ENCODE data around the gene TMEM135.
A peak's percentile ranks its signal among the peaks of the same experiment; 100 is the strongest.
"Not testable (repeated sequence)": the region's sequence is repeated elsewhere in the genome, so short reads cannot be mapped to it uniquely, and the experiment has no call there.

The TMEM135 gene

DNA sequence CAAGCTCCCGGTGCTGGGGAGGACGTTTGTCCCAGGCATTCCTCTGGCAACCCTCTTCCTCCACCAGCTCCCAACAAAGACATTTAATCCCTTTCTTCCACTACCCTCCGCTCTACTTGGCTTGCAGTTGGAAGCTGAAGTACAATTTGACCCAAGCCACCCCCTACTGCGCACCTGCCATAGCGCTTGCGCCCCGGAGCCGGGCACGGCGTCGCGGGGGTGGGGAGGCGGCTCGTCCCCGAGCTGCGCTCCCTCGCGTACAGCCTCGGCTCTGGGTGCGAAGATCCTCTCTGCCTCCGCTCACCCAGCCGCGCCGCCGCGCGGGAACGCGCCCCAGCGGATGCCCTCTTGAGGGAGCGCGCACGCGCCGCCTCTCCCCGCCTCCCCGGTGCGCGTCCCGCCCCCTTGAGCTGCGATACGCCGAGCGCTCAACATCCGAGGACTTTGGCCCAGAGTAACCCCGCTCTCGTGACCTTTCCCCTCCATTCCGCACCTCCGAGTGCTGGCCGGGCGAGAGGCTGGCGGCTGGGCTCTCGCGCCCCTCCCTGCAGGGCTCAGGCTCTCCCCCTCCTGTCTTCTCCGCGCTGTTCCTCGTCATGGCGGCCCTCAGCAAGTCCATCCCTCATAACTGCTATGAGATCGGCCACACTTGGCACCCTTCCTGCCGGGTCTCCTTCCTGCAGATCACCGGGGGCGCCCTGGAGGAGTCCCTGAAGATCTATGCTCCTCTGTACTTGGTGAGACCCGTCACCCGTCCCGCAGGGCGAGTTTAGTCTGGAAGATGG, at the start of gene TMEM135:
TSS of gene TMEM135 (plus strand) at position 485 of the 785 bp plus-strand sequence. CDS start at position 597, 112 bp downstream.
- DNase-seq (ENCODE audit: low spot score) = peak; percentile 97

DNA sequence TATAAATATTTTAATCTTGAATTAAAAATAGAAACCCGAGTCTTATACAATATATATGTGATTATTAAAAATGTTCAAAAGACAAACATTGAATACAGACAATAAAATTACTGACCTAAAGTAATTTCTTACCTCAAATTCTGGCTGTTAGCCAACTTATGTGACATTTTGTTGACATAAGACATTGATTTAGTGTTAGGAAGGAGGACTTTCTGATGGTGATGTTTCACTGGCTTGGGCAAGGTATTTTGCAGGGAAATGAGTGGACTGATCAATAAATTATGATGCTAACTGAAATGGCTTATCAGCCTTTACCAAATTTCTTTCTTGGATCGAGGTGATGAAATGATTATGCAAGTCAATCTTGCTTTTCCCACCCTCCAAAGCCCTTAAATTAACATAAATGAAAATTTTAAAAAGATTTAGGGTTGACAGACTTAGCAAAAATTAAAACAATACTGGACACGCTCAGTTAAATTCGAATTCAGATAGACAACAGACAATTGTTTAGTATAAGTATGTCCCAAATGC, 49.3 kb upstream of the TMEM135 start:
- no peak for DNase-seq (ENCODE audit: low spot score)

DNA sequence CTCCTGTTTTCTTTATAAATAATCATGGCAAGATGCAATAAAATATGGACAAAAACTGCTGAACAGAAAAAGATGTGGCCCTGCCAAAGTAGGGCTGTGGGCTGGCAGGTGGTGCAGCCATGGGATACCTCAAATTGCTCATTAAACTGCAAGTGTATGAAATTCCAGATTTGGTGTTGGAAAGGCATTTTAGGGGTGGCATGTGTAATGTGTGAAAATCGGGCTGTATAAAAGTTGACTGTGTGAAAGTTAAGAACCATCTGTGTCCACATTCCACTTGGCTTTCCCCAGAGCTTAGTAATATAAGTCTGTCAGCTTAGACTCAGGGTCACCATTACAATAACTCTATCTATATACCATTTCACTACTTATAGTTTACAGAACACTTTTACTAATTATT, 47.7 kb upstream of the TMEM135 start:
- no peak for DNase-seq (ENCODE audit: low spot score)

DNA sequence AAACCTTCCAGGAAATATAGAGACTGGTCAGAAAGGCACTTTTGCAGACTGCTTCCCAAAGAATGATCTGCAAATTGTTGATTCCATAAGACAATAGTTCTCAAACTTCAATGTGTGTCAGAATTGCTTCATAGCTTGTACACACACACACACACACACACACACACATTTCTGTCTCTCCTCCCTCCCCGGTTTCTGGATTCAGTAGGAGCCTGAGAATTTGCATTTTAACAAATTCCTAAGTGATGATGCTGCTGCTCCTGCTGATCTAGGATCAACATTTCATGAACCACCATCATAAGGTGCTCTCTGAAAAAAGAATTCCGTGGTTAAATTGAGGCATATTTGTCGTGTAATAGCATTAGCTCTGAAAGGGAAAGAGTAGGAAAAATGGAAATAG, 47.2 kb upstream of the TMEM135 start:
- DNase-seq (ENCODE audit: low spot score) = no peak

DNA sequence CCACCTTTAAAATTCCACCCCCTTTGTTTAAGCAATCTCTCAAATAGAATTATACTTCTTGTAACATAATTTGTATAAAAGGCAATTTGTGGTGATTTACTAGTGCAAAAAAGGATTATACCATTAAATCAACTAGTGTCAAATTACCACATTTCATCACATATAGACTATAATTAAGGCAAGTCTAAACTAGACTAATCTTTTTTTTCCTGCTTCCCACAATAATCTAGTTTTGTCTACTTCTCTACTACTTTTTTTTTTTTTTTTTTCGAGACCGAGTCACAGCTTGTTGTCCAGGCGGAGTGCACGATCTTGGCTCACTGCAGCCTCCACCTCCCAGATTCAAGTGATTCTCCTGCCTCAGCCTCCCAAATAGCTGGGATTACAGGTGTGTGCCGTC, 46.4 kb upstream of the TMEM135 start:
- no peak for DNase-seq (ENCODE audit: low spot score)

DNA sequence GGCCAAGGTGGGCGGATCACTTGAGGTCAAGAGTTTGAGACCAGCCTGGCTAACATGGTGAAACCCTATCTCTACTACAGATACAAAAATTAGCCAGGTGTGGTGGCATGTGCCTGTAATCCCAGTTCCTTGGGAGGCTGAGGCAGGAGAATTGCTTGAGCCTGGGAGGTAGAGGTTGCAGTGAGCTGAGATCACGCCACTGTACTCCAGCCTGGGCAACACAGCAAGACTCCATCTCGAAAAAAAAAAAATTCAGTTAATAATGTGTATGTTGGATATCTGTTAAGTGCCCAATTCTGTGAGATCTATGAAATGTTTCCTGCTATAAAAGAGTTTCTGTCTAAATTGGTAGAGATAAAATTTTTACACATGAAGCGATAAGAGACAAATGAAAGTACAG, 45.4 kb upstream of the TMEM135 start:
- DNase-seq (ENCODE audit: low spot score) = not testable (repeated sequence)

DNA sequence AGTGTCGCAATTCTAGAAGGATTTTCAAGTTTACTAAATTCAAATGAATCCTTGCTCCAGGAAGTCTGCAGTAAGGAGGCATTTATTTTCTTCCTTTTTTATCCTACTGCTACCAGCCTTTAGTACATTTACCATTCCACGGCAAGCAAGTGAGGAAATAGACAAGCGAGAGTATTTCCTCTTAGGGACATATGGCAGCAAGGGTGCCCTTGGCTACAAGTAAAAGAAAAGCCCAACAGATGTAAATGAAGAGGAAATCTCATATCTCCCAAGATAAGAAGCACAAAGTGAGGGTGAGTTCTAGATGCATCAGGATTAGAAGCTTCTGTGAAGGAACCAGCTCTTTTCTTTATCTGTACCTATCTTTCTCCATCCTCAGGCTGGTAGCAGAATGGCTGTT, 44.7 kb upstream of the TMEM135 start:
- DNase-seq (ENCODE audit: low spot score) = no peak

DNA sequence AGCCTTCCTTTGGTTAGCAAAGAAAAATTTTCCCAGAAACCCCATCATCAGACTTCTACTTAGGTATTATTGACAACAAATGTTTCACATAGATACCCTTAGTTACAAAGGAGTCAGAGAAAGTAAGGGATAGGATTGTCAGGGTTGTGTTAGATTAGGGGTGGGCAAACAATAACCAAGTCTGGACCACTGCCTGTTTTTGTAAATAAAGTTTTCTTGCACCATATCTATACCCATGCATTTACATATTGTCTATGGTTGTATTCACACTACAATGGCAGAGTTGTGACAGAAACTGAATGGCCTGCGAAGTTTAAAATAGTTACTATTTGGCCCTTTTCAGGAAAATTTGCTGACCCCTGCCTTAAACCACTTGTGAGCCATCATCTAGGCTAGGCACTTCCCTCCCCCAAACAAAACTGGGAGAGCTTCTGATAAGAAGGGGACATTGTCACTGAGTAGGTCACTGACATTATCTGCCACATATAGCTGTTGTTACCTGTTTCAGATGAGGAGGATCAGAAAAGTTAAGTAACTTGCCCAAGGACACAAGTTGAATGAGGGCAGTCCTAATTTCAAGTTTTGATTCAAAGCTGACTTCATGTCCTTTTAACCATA, 40.7 kb upstream of the TMEM135 start:
- no peak for DNase-seq (ENCODE audit: low spot score)

DNA sequence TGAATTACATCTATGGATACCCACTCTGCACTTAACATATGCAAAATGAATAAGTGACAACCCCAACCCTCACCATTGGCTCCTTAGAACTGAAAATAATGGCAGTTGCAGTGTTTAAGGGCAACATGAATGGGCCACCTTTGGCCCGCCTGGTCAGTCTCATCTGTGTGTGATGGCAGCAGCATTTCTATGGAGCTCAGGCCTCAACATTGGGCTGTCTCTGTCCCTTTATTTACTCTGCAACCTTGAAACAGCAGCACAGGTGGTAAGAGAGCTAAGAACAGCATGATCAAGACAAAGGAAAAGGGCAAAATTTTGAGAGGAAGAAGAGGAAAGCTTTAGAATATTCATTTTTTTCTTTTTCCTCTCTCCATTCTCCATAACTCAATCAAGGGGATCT, 38.3 kb upstream of the TMEM135 start:
- DNase-seq (ENCODE audit: low spot score) = no peak

DNA sequence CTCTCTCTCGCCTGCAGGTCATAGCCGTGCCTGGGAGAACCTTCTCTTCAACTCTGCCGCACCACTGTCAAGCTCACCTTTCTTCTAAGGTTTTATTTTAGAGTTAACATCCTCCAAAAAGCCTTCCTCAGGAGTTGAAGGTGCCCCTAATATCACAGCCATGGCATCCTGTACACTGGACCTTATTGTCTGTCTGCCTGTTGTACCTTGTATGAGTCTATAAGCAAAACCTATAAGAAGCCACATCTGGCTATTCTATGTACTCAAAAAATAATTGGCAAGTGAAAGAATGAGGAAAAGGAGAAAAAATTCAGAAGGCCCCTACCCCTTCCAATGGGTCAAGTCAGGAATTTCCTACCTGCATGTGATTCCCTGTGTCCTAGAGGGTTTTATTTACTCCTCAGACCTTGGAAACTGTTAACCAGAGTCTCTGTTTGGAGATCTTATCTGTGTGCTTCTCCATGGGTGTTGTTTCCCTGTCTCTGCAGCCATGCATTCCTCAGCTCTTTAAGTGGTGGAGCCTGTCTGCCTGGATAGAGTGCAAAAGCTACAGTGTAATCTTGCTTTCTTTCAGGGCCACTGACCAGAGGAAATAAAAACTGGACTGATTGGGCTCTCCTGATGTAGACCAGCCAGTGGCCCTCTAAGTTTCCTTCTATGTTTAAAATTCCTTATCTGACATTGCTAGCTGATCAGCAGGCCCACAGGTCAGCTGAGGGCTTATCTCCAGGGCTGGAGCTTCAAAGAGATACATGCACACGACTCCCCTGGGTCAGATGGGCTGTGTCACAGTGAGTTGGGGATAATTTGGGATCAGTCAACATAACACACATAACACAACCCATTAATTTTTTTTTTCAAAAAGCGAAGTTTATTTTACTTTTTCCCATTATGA, 37.6 kb upstream of the TMEM135 start:
- no peak for DNase-seq (ENCODE audit: low spot score)

DNA sequence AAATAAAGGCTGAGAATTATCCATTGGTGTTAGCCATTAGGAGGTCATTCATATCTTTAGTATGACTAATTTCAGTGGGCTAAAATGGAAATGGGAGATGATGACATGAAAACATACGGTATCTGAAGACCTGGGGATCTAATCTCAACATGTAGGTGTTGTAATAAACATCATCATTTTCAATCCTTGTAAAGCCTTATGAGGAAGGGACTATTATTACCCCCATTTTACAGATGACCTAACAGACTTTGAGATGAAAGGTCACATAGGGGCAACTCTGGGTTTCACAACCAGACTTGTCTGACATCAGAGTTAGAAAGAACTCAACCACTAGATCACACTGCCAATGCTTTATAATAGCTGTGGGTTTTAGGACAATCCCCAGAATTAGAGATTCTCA, 34.8 kb upstream of the TMEM135 start:
- DNase-seq (ENCODE audit: low spot score) = no peak

DNA sequence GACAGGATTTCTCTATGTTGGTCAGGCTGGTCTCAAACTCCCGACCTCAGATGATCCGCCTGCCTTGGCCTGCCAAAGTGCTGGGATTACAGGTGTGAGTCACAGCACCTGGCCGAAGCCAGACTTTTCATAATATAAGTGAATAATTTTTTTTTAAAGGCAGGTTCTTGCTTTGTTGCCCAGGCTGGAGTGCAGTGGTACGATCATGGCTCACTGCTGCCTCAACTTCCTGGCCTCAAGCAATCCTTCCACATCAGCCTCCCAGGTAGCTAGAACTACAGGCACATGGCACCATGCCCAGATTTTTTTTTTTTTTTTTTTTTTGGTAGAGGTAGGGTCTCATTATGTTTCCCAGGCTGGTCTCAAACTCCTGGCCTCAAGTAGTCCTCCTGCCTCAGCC, 33.5 kb upstream of the TMEM135 start:
- DNase-seq (ENCODE audit: low spot score) = not testable (repeated sequence)

DNA sequence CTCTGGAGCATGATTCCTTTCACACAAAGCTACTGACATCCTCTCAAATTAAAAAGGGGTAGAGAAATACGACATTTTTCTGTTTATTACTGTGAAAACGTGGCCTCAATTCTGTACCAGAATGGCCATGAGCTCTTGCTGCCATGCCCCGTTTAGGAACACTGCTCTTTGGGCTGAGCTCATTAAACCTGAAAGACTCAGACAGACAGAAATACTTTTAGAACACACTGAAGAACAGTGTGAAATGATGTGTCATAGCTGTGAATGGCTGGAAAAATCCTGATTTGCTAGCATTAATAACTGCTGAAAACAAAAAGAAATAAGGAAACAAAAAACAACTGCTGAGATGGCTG, 32.2 kb upstream of the TMEM135 start:
- DNase-seq (ENCODE audit: low spot score) = no peak

DNA sequence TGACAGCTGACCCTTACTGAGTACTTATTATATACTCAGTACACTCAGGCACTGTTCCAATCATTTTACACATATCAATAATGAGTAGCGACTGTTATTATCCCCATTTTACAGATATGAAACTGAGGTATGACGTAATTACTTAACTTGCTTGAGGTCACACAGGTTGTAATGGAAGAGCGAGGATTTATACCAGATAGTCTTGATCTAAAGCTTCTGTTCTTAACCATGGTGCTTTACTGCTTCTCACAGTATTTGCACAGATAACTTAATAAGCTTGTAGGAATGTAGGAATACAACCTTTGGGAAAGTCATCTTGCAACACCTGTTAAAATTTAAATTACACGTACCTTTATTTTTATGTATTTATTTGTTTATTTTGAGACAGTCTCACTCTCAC, 31.7 kb upstream of the TMEM135 start:
- no peak for DNase-seq (ENCODE audit: low spot score)

DNA sequence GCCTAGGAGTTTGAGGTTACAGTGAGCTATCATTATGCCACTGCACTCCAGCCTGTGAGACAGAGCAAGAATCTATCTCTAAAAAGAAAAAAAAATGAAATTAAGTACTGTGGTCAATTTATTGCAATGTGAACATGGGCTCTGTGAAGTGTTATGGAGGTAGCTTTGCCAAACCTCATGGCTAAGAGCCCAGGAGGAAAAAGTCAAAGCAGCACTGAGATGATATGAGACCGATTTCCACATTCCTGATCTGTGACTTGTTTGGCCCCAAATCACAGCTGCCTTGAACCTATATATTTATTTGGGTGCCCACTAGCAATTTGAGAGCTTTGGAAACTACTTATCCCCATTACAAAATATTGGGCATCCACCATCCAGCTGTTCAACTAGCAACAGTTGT, 29.8 kb upstream of the TMEM135 start:
- no peak for DNase-seq (ENCODE audit: low spot score)

DNA sequence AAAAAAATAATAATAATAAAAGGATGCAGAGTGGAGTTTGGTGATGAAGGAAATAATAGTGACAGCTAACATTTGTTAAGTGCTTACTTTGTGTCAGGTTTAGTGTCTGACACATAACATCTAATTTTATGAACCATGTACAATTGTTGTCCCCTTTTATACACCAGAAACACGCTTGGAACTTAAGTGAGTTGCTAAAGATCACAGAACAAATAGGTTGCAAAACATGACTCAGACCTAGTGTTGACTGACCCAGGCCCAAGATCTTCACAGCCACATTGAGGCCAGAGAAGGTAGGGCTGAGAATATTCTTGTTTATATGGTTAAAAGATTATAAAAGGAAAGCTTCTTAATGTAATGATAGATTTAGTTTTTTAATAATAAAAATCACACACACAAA, 25.6 kb upstream of the TMEM135 start:
- no peak for DNase-seq (ENCODE audit: low spot score)

DNA sequence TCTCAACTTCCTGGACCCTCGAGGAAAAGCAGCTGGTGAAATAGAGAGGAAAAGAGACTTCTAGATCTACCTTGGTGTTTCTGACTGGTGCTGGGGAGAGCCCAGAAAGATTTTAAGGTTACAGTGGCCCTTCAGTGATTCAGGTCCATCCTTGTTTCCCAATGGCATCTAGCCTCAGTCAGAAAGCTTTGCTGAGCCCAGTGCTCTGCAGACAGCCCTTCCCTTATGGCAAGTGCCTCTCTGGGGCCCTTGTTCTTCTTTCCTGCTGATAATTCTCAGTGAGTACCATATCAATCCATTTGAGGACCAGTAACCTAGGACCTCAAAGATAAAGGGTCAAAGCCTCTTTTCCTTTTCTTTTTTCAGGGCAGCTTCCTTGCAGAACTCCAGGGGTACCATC, 25.1 kb upstream of the TMEM135 start:
- DNase-seq (ENCODE audit: low spot score) = no peak

DNA sequence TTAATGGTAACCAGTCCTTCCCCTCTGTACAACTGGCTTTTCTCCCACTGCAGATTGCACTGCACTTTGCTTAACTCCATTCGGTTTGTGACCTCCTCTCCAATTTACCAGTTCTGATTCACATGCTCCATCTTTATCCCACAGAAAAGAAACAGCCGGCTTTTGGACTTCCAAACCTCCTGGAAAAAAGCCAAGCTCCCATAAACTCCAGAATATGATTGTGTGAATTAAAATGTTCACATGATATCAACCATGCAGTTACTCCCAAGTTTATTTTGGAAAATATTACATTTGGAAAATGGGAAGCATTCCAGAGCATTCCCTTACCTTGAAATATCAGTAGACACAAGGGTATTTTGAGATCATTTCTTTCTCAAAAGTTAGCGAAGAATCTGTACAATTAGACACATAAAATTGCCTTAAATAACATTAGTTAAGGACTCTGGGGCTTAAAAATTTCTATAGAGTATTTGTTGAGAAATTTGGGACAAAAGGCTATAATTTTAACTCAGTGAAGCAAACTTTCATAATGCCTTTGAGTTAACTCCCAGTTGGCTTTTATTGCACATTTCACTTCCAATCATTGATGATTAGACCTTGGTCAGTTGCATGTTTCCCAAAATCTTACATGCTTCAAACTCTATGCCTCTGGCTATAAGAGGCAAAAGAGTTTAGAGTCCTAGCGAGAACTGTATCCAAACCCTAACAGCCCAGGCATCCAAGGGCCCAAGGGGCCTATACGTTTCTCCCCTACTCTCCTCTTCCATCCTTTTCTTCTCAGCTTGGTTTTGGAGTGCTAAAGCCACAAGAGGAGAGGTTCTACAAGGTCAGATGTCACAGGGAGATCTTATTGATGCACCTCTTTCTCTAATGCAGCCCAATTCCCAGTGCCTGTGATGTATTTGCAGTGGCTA, 23.6 kb upstream of the TMEM135 start:
- DNase-seq (ENCODE audit: low spot score) = no peak

DNA sequence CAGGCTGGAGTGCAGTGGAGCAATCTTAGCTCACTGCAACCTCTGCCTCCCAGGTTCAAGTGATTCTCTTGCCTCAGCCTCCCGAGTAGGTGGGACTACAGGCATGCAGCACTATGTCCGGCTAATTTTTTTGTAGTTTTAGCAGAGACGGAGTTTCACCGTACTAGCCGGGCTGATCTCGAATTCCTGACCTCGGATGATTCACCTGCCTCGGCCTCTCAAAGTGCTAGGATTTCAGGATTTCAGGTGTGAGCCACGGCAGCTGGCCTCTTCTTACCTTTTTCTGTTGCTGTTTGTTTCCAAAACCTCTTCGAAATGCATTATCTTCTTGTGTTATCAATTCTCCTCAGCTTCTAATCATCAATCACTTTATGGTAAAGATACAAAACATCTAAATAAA, 22.1 kb upstream of the TMEM135 start:
- no peak for DNase-seq (ENCODE audit: low spot score)

DNA sequence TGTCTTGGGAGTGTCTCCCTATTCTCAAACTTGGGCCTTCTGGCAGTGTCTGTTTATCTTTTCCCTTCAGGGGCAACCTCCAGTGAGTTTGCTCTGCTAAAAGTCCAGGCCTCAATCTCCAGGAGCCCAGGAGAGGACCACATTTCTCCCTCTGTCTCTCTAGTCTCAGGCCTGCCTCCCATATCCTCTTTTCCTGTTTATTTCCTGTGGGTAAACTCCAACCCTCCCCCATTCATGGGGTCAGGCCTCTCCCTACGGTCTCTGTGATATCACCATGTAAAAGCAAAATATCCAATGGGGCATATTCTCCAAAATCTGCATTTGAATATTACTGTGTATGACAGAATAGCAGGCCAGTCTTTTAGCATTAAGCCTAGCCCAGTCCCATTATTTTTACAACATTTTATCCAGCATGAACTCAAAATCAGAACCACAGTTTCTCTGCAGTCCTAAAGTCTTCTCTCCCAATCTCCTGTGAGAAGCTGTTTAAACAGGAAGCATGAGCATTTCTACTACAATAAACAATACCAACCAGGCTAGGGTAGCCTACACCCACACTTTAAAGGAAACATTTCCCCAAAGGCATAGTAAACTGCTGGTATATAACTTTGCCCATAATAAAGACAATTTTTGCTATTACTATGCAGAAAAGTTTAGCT, 18.0 kb upstream of the TMEM135 start:
- DNase-seq (ENCODE audit: low spot score) = no peak

DNA sequence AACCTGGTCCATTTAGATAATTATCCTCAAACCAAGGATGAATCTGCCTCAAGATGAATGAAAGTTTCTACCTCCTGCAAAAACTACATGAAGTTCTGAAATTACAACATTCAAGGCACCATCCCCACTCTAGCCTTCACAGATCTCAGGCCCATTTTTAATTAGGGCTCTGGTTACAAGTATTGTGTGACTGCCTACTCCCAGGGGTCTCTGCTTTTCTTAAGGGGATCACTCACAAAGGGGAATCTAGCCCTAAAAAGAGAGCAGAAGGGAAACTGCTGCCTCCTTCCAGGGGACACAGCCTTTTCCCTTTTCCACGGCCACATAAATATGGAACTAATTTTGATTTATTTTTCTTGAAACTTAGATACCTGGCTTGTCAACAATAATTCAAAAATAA, 17.4 kb upstream of the TMEM135 start:
- no peak for DNase-seq (ENCODE audit: low spot score)
